Type B pancreatic cell (in vitro differentiated cells): Measurements from ENCODE around the gene TLCD4. TPM values are rescaled to one million over a fixed set of nuclear protein-coding genes. Genes with fewer than 3 reads are reported as not detected.
"Not testable (repeated sequence)": the region's sequence is repeated elsewhere in the genome, so short reads cannot be mapped to it uniquely, and the experiment has no call there.

Source experiments
- DNase-seq: peaks from one replicate; pipeline ENCODE4 v3.0.0; 2021; ENCODE audit warnings: mixed read lengths; ENCODE audit not compliant: unreplicated experiment; ENCODE audit errors: extremely low spot score
- H3K27ac Mint-ChIP-seq: 2 replicates; pipeline ENCODE4 v1.8.0; 2021; ENCODE audit warnings: mild to moderate bottlenecking, mixed read lengths
- H3K27me3 Mint-ChIP-seq: 2 replicates; pipeline ENCODE4 v1.8.0; 2021; ENCODE audit warnings: mixed read lengths
- H3K36me3 Mint-ChIP-seq: 2 replicates; pipeline ENCODE4 v1.8.0; 2021; ENCODE audit warnings: mixed read lengths
- H3K4me1 Mint-ChIP-seq: one replicate; pipeline ENCODE4 v1.8.0; 2021; ENCODE audit warnings: mixed read lengths; ENCODE audit not compliant: unreplicated experiment
- H3K4me3 Mint-ChIP-seq: 2 replicates; pipeline ENCODE4 v1.8.0; 2021; ENCODE audit warnings: mild to moderate bottlenecking, mixed read lengths
- H3K9me3 Mint-ChIP-seq: 2 replicates; pipeline ENCODE4 v1.8.0; 2021; ENCODE audit warnings: mixed read lengths
- total RNA-seq: library from RNA; stranded (reverse); gene quantifications from 2 replicates; pipeline ENCODE4 v1.2.1, GENCODE V29; 2021; ENCODE audit warnings: low replicate concordance
- TF ChIP-seq, protein P1 (sequence below): fragments of 200-600 bp; sonication (generic); conservative IDR thresholded peaks from 2 replicates; pipeline ENCODE4 v1.5.0; 2021; ENCODE audit warnings: antibody characterized with exemption, mild to moderate bottlenecking

The TLCD4 gene
- total RNA-seq, 1 donor from 2014 or later = 6.9 TPM

DNA sequence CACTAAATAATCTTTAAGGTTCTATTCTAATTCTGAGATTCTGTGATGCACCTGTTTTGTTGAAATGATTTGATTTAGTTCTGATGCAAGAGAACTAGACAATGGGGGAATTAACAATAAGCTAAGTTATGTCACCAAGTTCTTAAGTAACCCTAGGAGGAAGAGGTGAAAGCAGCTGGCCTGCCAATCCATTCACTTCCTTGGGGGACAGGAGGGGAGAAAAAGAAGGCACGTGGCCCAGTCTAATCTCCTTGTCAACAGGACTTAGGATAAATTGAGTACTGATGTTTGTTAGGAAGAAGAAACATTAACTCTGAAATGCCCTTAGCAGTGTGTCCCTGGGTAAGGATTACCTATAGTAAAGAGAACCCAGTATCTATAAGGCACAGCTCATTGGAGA is 36.9 kb downstream of the TLCD4 start:
- Mint-ChIP-seq H3K4me3 (no peak overlapping the region), H3K36me3 (no peaks in the 10 kb centered on the region), H3K9me3 (no peaks in the 10 kb centered on the region), H3K27ac (no peak overlapping the region), H3K27me3 (no peaks in the 10 kb centered on the region), H3K4me1 (no peaks in the 10 kb centered on the region)
- TF ChIP-seq, protein P1, sequence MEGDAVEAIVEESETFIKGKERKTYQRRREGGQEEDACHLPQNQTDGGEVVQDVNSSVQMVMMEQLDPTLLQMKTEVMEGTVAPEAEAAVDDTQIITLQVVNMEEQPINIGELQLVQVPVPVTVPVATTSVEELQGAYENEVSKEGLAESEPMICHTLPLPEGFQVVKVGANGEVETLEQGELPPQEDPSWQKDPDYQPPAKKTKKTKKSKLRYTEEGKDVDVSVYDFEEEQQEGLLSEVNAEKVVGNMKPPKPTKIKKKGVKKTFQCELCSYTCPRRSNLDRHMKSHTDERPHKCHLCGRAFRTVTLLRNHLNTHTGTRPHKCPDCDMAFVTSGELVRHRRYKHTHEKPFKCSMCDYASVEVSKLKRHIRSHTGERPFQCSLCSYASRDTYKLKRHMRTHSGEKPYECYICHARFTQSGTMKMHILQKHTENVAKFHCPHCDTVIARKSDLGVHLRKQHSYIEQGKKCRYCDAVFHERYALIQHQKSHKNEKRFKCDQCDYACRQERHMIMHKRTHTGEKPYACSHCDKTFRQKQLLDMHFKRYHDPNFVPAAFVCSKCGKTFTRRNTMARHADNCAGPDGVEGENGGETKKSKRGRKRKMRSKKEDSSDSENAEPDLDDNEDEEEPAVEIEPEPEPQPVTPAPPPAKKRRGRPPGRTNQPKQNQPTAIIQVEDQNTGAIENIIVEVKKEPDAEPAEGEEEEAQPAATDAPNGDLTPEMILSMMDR = no peak
- no peak for DNase-seq

DNA sequence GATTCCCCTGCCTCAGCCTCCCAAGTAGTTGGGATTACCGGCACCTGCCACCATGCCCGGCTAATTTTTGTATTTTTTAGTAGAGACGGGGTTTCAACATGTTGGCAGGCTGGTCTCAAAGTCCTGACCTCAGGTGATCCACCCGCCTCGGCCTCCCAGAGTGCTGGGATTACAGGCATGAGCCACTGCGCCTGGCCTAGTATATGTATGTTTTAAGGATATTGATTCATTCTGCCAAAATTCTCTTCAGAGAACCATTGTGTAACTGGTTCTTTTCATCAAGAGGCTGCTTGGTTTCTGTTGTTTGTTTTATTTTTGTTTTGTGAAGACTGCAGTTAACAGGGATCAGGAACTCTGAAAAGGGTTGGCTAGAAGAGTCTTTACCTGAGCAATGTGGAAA is 48.4 kb downstream of the TLCD4 start:
- H3K9me3 Mint-ChIP-seq, H3K27me3 Mint-ChIP-seq, H3K27ac Mint-ChIP-seq, H3K4me1 Mint-ChIP-seq, H3K36me3 Mint-ChIP-seq, DNase-seq, H3K4me3 Mint-ChIP-seq: not testable (repeated sequence)

Other genes starting within 250 kb of the TLCD4 start
- gene CNN3, start 190.2 kb upstream of the TLCD4 start, total RNA-seq = 152 and 258 TPM in 2 replicates
- 5.0 and 5.5 TPM in 2 replicates for gene ALG14, start 44.4 kb upstream of the TLCD4 start, total RNA-seq
- 17.0 and 19.8 TPM in 2 replicates for gene RWDD3, start 116.9 kb downstream of the TLCD4 start, total RNA-seq